GM19238 (cell line): Measurements from ENCODE around the gene FAM83F.

ENCODE experiments used
- DNase-seq: peaks from one replicate; pipeline ENCODE4 v3.0.0; 2011; ENCODE audit warnings: low spot score; ENCODE audit not compliant: insufficient read length

The FAM83F gene

GRCh38 chr22:40033586-40034380 is 39.0 kb downstream of the FAM83F start:
- DNase-seq: no peak

GRCh38 chr22:40035351-40035750 is 40.6 kb downstream of the FAM83F start:
- no peak for DNase-seq

DNA sequence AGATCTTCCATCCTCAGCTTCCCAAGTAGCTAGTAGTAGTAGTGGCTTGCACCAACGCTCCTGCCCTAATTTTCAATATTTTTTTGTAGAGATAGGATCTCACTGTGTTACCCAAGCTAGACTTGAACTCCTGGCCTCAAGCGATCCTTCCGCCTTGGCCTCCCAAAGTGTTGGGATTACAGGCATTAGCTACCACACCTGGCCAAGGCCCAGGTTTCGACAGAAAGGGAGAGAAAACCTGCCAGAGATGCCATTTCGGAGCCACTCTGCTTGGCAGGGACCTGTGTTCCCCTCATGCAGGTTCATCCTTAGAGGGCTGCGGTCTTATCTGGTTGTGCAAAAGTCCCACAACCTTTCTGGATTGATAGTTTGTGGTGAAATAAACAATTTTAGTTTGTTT is 41.4 kb downstream of the FAM83F start:
- DNase-seq: no peak

DNA sequence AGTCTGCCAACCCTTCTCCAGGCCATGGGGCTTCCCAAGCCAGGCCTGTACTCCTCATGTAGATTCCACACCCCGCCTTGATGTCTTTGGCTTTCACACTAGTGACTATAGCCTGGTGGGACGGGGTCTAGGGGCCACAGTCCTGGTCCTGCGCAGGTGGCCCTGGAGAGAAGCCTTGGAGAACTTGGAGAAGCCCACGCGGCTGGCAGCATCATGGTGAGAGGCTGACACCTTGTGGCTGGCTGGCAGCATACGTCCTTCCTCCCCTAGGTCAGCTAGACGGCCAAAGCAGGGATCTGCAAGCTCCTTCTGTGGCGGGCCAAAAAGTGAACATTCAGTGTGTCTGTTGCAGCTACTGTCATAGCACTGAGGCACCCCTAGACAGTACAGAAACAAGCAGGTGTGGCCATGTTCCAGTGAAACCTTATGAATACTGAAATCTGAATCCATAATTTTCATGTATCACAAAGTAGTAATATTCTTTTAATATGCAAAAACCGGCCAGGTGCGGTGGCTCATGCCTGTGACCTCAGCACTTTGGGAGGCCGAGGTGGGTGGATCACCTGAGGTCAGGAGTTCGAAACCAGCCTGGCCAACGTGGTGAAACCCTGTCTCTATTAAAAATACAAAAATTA is 42.0 kb downstream of the FAM83F start:
- peak; percentile 60 for DNase-seq

- DNase-seq: no peak
These were observed 42.6 kb downstream of the FAM83F start for GRCh38 chr22:40037320-40037719.

DNA sequence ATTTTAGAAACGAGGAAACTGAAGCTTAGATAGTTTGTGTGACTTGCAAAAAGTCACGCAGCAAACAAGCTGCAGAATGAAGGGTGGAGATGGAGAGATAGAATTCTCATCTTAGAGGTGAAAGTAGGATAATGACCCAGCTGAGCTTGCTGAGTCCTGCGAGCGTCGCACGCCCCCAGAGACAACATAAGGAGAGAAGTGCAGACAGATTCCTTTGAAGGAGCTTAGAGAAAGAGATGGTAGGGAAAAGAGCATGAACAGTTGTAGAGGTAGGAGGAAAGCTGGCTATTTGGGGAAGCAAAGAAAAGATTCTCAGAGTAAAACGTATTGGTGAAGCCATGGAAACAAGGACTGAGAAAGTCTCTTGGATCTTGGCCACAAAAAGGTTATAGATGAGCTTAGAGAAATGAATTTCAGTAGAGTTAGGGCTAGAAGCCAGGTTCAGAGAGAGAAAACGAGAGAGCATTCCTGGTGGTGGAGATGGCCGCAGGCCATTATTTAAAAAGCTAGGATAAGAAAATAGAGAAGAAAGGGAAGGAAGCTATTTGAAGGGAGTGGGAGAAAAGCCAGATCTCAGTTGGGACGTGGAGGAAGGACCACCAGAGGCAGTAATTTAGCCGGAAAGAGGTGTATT is 44.8 kb downstream of the FAM83F start:
- no peak for DNase-seq

GRCh38 chr22:40040927-40041326 is 46.2 kb downstream of the FAM83F start:
- no peak for DNase-seq

DNA sequence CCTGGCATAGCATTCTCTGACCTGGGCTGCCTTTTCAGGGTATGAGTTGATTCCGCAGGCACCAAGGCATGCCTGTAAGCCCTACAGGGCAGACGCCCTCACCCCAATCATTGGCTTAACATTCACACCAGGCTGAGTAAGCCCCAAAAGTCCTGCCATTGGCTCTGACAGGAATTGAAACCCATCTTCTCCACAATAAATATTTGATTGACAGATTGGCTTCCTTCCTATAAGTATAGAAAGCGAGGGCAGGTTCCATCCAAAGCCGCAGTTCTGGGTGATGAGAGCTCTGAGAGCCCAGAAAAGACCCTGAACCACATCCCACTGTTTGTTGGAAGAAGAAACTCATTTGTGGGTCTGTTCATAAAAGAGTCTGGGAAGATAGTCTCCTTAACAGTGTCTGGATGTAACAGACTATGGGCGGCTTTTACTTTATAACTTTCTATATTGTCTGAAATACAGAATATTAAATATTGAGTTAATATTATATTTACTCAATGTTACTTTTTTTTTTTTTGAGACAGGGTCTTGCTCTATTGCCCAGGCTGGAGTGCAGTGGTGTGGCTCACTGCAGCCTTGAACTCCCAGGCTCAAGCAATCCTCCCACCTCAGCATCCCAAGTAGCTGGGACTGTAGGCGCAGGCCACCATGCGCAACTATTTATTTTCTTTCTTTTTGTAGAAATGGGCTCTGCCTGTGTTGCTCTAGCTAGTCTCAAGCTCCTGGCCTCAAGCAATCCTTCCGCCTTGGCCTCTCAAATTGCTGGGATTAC is 46.8 kb downstream of the FAM83F start:
- no peak for DNase-seq

DNA sequence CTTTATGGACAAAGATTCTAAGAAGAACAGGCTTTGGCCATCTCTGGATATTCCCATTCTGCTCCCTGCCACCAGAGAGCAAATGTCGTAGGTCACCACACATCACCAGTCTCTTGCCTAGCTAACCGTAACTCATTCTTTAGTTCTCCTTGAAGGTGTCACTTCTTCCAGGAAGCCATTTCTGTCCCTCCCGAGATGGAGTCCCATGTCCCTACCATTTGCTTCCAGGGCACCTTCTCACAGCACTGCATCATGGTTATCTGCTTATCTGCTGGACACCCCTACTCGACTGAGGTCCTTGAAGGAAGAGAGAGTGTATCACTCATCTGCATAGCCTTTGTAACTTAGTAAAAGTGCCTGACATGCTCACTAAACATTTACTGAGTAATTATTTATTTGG is 47.6 kb downstream of the FAM83F start:
- DNase-seq: no peak

- no peak for DNase-seq
These were observed 48.3 kb downstream of the FAM83F start for GRCh38 chr22:40043081-40043480.

GRCh38 chr22:40043793-40044101 is 49.0 kb downstream of the FAM83F start:
- no peak for DNase-seq

DNA sequence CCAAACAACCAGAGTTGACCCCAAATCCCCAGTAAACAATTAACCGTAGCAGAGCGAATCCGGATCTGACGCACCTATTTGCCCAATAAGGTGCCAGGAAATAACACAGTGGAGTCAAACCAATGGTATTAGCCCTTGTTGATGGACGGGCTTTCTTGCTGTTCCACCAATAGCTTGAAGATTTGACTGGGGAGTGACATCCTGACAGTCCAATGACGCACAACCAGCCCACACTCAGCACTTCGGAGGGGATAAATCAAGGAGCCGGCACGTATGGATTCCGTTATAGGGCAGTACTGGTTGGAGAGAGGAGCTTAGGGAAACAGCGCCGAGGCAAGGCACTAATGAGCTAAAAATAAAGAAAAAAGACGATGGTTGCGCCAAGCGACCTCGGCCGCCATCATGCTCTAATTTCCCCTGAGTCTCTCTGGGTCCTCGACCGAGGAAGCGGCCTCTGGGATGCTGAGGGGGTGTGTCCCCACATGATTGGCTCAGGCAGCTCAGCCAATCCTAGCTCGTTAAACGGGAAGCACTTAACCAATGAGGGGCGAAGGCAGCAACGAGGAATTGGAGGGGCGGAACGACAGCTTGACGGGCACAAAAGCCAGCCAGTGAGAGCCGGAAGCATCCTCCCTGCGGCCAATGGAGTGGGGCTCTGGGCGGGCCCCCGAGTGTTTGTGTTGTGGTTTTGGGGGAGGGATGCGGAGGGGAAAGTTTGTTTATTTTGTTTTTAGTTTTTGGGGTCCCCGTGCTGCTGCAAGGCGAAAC is 49.5 kb downstream of the FAM83F start:
- peak; percentile 97 for DNase-seq

DNA sequence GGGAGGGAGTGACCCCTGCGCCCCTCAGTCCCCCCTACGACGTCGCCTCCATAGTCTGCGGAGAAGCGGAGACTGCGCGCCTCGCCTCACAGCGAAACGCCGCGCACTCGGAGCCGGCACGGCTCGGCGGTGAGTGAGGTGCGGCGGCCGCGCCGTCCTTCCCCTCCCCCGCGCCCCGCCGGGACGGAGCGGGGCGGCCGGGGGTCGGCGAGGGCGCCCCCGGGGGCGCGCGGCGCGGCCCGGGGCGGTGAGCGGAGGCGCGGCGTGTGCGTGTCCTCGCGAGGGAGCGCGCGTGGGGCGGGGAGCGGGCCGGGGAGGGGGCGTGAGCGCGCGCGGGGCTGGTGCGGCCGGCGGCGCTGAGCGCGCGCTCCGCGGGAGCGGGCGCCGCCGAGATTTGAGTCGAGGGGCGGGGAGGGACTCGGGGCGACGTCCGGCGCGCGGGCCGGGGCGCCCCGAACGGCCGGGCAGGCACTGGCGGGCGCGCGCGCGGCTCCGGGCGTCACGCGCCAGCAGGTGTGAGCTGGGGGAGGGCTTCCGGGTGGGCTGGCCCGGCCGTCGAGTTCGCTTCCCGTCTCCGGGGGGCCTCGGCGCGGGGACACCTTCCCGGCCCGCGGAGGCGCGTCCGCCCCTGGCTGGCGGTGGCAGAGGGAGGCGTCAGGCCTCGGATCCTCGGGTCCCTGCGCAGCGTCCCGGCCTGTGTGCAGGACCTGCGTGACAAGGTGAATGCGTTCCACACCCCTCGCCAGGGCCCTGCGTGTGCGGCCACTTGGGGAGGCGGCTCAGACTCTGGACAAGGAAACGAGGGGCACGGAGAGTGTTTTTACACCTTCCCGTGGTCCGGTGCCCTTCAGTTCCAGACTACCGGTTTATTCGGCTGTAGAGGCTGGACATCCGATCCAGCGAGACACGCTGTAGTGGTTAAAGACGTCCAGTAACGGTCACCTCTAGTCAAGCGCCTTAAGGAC is 50.4 kb downstream of the FAM83F start:
- peak; percentile 67 for DNase-seq

GRCh38 chr22:40046126-40046525 is 51.4 kb downstream of the FAM83F start:
- no peak for DNase-seq

DNA sequence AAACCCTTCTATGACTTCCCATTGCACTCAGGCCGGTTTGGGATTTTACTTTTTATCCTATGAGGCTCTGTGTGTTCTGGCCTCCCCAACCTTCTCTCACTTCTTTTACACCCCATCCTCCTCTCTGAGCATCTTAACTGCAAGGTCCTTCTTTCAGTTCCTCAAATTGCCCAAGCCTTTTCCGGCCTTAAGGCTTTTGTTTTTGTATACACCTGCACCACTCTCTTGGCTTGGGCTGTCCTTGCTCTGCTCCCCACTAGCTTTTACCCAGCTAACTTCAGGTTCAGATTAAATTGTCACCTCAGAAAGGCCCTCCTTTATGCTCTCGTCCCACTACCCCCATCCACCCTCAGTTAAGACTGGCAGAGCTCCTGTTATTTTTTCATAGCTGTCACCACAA is 55.5 kb downstream of the FAM83F start:
- DNase-seq: peak; percentile 65

GRCh38 chr22:40051322-40051721 is 56.6 kb downstream of the FAM83F start:
- DNase-seq: no peak

DNA sequence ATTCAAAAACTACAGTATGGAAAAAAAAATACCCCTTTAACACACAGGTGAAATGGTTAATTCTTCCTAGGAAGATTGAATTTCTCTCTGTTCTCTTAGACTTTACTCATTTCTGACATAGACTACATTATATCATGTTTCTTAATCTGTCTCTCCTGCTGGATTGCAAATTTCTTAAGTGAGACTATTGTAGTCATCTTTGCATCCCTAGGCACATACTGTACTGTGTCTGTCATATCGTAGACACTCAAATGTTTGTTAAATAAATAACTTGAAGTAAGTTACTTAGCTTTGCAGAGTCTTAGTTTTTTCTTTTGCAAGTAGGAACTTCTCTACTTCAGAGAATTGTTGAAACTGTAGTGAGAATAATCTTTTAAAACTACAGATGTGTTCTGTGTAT is 58.7 kb downstream of the FAM83F start:
- DNase-seq: no peak

- DNase-seq: no peak
These were observed 59.7 kb downstream of the FAM83F start for GRCh38 chr22:40054486-40054885.

DNA sequence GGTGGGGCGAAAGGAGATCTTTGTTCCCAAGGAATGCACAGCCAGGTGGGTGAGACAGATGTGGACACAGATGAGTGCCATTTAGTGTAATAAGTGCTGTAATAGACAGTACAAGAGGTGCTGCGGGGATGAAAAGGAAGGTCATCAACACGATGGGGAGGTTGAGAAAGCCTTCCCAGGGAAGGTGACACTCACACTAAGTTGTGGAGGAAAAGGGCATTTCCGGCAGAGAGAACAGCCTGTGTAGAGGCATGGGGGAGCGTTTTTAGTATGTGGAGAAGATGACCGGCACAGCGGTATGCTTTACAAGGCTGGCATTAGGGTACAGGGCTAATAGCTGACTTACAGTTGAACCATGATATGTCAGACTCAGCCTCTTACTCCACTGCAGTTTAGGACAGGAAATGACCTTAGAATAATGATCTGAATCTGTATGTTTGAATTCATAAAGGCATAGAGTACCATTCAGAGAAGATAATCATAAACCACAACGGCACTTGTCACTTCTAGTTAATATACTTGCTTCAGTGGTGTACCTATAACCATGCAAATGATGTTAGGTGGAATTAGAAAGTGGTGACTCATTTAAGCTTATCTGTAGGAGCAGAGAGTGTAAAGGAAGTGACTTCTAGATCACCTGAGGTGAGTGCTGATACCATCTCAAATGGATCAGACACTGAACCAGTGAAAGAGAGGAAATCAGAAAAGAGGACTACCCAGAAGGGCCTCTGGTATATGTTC is 60.6 kb downstream of the FAM83F start:
- DNase-seq: no peak
